SK-N-SH (cell line): ENCODE data around the gene SPTBN1. TPM values are rescaled to one million over a fixed set of nuclear protein-coding genes. Genes with fewer than 3 reads are reported as not detected.

Experiments
- CTCF ChIA-PET: fragments of 300-600, 350-600 bp; formaldehyde crosslinking; extraction: SDS; loops from one replicate; lab custom pipeline; 2021; lab: Yijun Ruan, JAX
- POLR2A ChIA-PET: fragments of 350-600 bp; sonication (Branson Sonifier 250); formaldehyde crosslinking; extraction: SDS; loops from one replicate; lab custom pipeline; 2020; ENCODE audit warnings: antibody characterized with exemption, inconsistent platforms; lab: Yijun Ruan, JAX
- DNase-seq: peaks from one replicate; pipeline ENCODE4 v3.0.0; 2012
- H2AFZ ChIP-seq: fragments of 200-600 bp; sonication (generic); 2 replicates; pipeline ENCODE4 v1.8.1; 2016; ENCODE audit warnings: antibody characterized with exemption, mild to moderate bottlenecking, low read depth
- H3F3A ChIP-seq: fragments of 200-600 bp; sonication (generic); replicated peaks from 2 replicates; pipeline ENCODE3; 2016; ENCODE audit warnings: antibody characterized with exemption, mild to moderate bottlenecking; ENCODE audit not compliant: insufficient read depth
- H3K27ac ChIP-seq, 2 experiments: fragments of 200-500 bp in 1 of 2; fragments of 200-600 bp in 1 of 2; sonication (Bioruptor generic) in 1 of 2; sonication (generic), shearing (Covaris generic) in 1 of 2; 2 replicates each; pipeline versions ENCODE4 v1.5.1 to v1.6.1; 2014 to 2016; ENCODE audit warnings: low read depth in 2 of 2, inconsistent platforms in 1 of 2, low read length in 1 of 2, mild to moderate bottlenecking in 1 of 2, mixed read lengths in 1 of 2
- H3K27me3 ChIP-seq: fragments of 200-600 bp; sonication (generic), shearing (Covaris generic); 2 replicates; pipeline ENCODE4 v1.6.1; 2016; ENCODE audit warnings: mixed run types; ENCODE audit not compliant: insufficient read depth
- H3K36me3 ChIP-seq, 2 experiments: fragments of 200-500 bp in 1 of 2; fragments of 200-600 bp in 1 of 2; sonication (Bioruptor generic) in 1 of 2; sonication (generic) in 1 of 2; replicated peaks in 1 of 2; 2 replicates each; pipeline versions ENCODE3 to v1.5.1; 2014 to 2016; ENCODE audit warnings: low read length in 1 of 2, mild to moderate bottlenecking in 1 of 2; ENCODE audit not compliant: insufficient read depth in 2 of 2, control insufficient read depth in 1 of 2
- H3K4me1 ChIP-seq, 2 experiments: fragments of 200-500 bp in 1 of 2; fragments of 200-600 bp in 1 of 2; sonication (Bioruptor generic) in 1 of 2; sonication (generic), shearing (Covaris generic) in 1 of 2; 2 replicates each; pipeline versions ENCODE4 v1.5.1 to v1.6.1; 2014 to 2016; ENCODE audit warnings: low read depth in 1 of 2, low read length in 1 of 2, mixed run types in 1 of 2; ENCODE audit not compliant: insufficient read depth in 2 of 2, control insufficient read depth in 1 of 2
- H3K4me2 ChIP-seq: fragments of 200-600 bp; sonication (generic), shearing (Covaris generic); 2 replicates; pipeline ENCODE4 v1.6.1; 2017; ENCODE audit warnings: mixed run types
- H3K4me3 ChIP-seq, 2 experiments: fragments of 200-500 bp in 1 of 2; fragments of 200-600 bp in 1 of 2; sonication (Bioruptor generic) in 1 of 2; sonication (generic), shearing (Covaris generic) in 1 of 2; 2 replicates each; pipeline versions ENCODE4 v1.5.1 to v1.8.1; 2014 to 2016; ENCODE audit warnings: low read depth in 2 of 2, inconsistent platforms in 1 of 2, low read length in 1 of 2, mild to moderate bottlenecking in 1 of 2, mixed read lengths in 1 of 2, moderate library complexity in 1 of 2
- H3K79me2 ChIP-seq: fragments of 200-600 bp; sonication (generic); 2 replicates; pipeline ENCODE4 v1.8.1; 2017; ENCODE audit warnings: mild to moderate bottlenecking; ENCODE audit not compliant: insufficient read depth
- H3K9ac ChIP-seq: fragments of 200-600 bp; sonication (generic); 2 replicates; pipeline ENCODE4 v1.6.1; 2017; ENCODE audit warnings: mixed run types
- H3K9me2 ChIP-seq: fragments of 200-600 bp; sonication (generic); 2 replicates; pipeline ENCODE4 v1.6.1; 2017; ENCODE audit warnings: mixed run types
- H3K9me3 ChIP-seq: fragments of 200-600 bp; sonication (generic); 2 replicates; pipeline ENCODE4 v1.6.1; 2017; ENCODE audit warnings: mixed run types, mild to moderate bottlenecking, moderate library complexity
- H4K20me1 ChIP-seq: fragments of 200-600 bp; sonication (generic); 2 replicates; pipeline ENCODE4 v1.6.1; 2017; ENCODE audit warnings: mild to moderate bottlenecking, mixed run types; ENCODE audit not compliant: insufficient read depth
- ELF1 ChIP-seq: IDR thresholded peaks from 2 replicates; pipeline ENCODE4 v1.4.0; 2012
- EZH2phosphoT487 ChIP-seq: fragments of 200-600 bp; sonication (generic); IDR thresholded peaks from 2 replicates; pipeline ENCODE4 v1.6.1; 2017; ENCODE audit warnings: low read depth, mixed run types, mild to moderate bottlenecking, antibody characterized with exemption, moderate library complexity, borderline replicate concordance
- FOXJ3 ChIP-seq: sonication (generic); formaldehyde crosslinking; IDR thresholded peaks from 2 replicates; pipeline ENCODE4 v1.5.1; 2020; ENCODE audit warnings: mild to moderate bottlenecking, missing genetic modification reagents
- FOXM1 ChIP-seq: IDR thresholded peaks from 2 replicates; pipeline ENCODE4 v1.4.0; 2012; ENCODE audit warnings: low read depth, mild to moderate bottlenecking
- MAX ChIP-seq: IDR thresholded peaks from 2 replicates; pipeline ENCODE4 v1.4.0; 2012; ENCODE audit warnings: low read depth
- MXI1 ChIP-seq: IDR thresholded peaks from 2 replicates; pipeline ENCODE4 v1.6.1; 2012; ENCODE audit warnings: mild to moderate bottlenecking, low read depth, low read length, improper control_type of control experiment
- NFIC ChIP-seq: IDR thresholded peaks from 2 replicates; pipeline ENCODE4 v1.4.0; 2012; ENCODE audit warnings: borderline replicate concordance
- RAD21 ChIP-seq: IDR thresholded peaks from 2 replicates; pipeline ENCODE4 v1.6.1; 2012; ENCODE audit warnings: mild to moderate bottlenecking, low read length
- RFX5 ChIP-seq: IDR thresholded peaks from 2 replicates; pipeline ENCODE4 v1.6.1; 2012; ENCODE audit warnings: mild to moderate bottlenecking, improper control_type of control experiment, low read length
- TEAD4 ChIP-seq: IDR thresholded peaks from 2 replicates; pipeline ENCODE4 v1.4.0; 2012; ENCODE audit warnings: mild to moderate bottlenecking, borderline replicate concordance; ENCODE audit not compliant: insufficient read depth
- USF1 ChIP-seq: IDR thresholded peaks from 2 replicates; pipeline ENCODE4 v1.4.0; 2012; ENCODE audit warnings: low read depth, borderline replicate concordance
- USF2 ChIP-seq: fragments of 150-350 bp; IDR thresholded peaks from 2 replicates; pipeline ENCODE4 v1.6.1; 2017; ENCODE audit warnings: antibody characterized with exemption, low read length, low read depth, borderline replicate concordance
- YY1 ChIP-seq: IDR thresholded peaks from 2 replicates; pipeline ENCODE4 v1.4.0; 2012; ENCODE audit warnings: low read depth, mild to moderate bottlenecking
- WGBS: methylation state at CpG from one replicate; pipeline ENCODE4 v1.1.6; 2017; ENCODE audit warnings: low lambda C conversion rate; 5-methylcytosine and 5-hydroxymethylcytosine counted together
- polyA plus RNA-seq, 3 experiments: library from polyadenylated mRNA; depleted of rRNA; stranded (reverse); fragments of >200 nt; gene quantifications; 2 replicates each; pipeline ENCODE4 v1.2.3, GENCODE V29; 2012
- TF ChIP-seq, protein P1 (sequence below): IDR thresholded peaks from 2 replicates; pipeline ENCODE4 v1.4.0; 2012; ENCODE audit warnings: low read depth, borderline replicate concordance

SPTBN1 gene
- polyA plus RNA-seq, 1 of the 3 experiments (the other 2 are of a cell fraction): 29.1 TPM

GRCh38 chr2:54704238-54704637 is 248.1 kb downstream of the SPTBN1 start:
- H3K36me3 ChIP-seq: no peaks in the 10 kb centered on the region
- H3K4me3 ChIP-seq: no peak overlapping the region
- H3F3A ChIP-seq: no peaks in the 10 kb centered on the region
- no peak overlapping the region for H3K4me2 ChIP-seq
- H3K9ac ChIP-seq: no peak overlapping the region
- H3K9me2 ChIP-seq: no peaks in the 10 kb centered on the region
- no peaks in the 10 kb centered on the region for H3K27me3 ChIP-seq
- no peak overlapping the region; the same call in 1 of the 2 replicates for H2AFZ ChIP-seq
- CTCF ChIA-PET: interaction anchor here (0.6 to 5.0 kb wide), 71 partner anchors 9 to 1281 kb away, joined by 3 to 93 read pairs (median 5); partner anchors contain the start of genes ACYP2 and EML6
- H3K4me1 ChIP-seq: no peaks in the 10 kb centered on the region; a peak in 1 of 4 replicates
- WGBS: 100% methylated on average over 1 of the region's 1 CpG
- H3K9me3 ChIP-seq: no peaks in the 10 kb centered on the region
- H4K20me1 ChIP-seq: no peaks in the 10 kb centered on the region
- H3K27ac ChIP-seq: no peak overlapping the region; a peak in 1 of 4 replicates
- POLR2A ChIA-PET: interaction anchor here (0.6 to 1.3 kb wide), 3 partner anchors 247 to 885 kb away, joined by 3 read pairs; no protein-coding TSS in a partner anchor
- H3K79me2 ChIP-seq: no peaks in the 10 kb centered on the region
- TF ChIP-seq FOXM1 (no peak), NFIC (no peak), RAD21 (no peak), FOXJ3 (CRISPR knock-in tag) (no peak), RFX5 (no peak), TEAD4 (no peak), ELF1 (no peak), MXI1 (no peak), USF2 (no peak), YY1 (no peak), MAX (no peak), EZH2phosphoT487 (no peak), USF1 (no peak)
- TF ChIP-seq, protein P1, sequence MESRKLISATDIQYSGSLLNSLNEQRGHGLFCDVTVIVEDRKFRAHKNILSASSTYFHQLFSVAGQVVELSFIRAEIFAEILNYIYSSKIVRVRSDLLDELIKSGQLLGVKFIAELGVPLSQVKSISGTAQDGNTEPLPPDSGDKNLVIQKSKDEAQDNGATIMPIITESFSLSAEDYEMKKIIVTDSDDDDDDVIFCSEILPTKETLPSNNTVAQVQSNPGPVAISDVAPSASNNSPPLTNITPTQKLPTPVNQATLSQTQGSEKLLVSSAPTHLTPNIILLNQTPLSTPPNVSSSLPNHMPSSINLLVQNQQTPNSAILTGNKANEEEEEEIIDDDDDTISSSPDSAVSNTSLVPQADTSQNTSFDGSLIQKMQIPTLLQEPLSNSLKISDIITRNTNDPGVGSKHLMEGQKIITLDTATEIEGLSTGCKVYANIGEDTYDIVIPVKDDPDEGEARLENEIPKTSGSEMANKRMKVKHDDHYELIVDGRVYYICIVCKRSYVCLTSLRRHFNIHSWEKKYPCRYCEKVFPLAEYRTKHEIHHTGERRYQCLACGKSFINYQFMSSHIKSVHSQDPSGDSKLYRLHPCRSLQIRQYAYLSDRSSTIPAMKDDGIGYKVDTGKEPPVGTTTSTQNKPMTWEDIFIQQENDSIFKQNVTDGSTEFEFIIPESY: no peak
- TF ChIP-seq, all 33 proteins: peak for 0
- peak; percentile 23 for DNase-seq
